Caco-2 (cell line): ENCODE data around the gene ARFIP1. TPM values are rescaled to one million over a fixed set of nuclear protein-coding genes. Genes with fewer than 3 reads are reported as not detected.
"Not testable (repeated sequence)": the region's sequence is repeated elsewhere in the genome, so short reads cannot be mapped to it uniquely, and the experiment has no call there.

ENCODE experiments used
- BruUV-seq: library from RNA; stranded (reverse); fragments of 400-500 nt; replicated peaks from 2 replicates; lab custom pipeline; 2021; lab: Mats Ljungman, UMichigan
- CTCF ChIA-PET: fragments of 300-600 bp; sonication (Branson Sonifier 250); formaldehyde crosslinking; loops from one replicate; lab custom pipeline; 2022; ENCODE audit warnings: antibody characterized with exemption; lab: Charles Lee
- POLR2A ChIA-PET: fragments of 300-600 bp; sonication (Branson Sonifier 250); formaldehyde crosslinking; loops from one replicate; lab custom pipeline; 2022; ENCODE audit warnings: antibody characterized with exemption; lab: Charles Lee
- DNase-seq, 2 experiments: peaks; one replicate each; pipeline versions ENCODE4 v3.0.0 to v3.0.0-alpha.2; 2020 to 2022
- H3K27me3 ChIP-seq: replicated peaks from 2 replicates; pipeline ENCODE4 v1.6.0; 2011; ENCODE audit warnings: low read length; ENCODE audit not compliant: control insufficient read depth, insufficient read depth
- H3K36me3 ChIP-seq: 2 replicates; pipeline ENCODE4 v1.5.1; 2011; ENCODE audit warnings: low read length; ENCODE audit not compliant: control insufficient read depth, insufficient read depth
- H3K4me1 ChIP-seq: fragments of 250-450 bp; sonication (Bioruptor Pico); 2 replicates; pipeline ENCODE4 v1.5.1; 2020; ENCODE audit warnings: mild to moderate bottlenecking
- H3K4me3 ChIP-seq: 2 replicates; pipeline ENCODE4 v1.5.1; 2011; ENCODE audit warnings: low read depth, mild to moderate bottlenecking, control low read depth, low read length
- H3K9me3 ChIP-seq: fragments of 250-450 bp; sonication (Bioruptor Pico); 2 replicates; pipeline ENCODE4 v1.5.1; 2020; ENCODE audit warnings: mild to moderate bottlenecking, moderate library complexity
- H3K27ac Mint-ChIP-seq: one replicate; pipeline ENCODE4 v1.8.0; 2022; ENCODE audit warnings: mixed read lengths; ENCODE audit not compliant: unreplicated experiment
- H3K27me3 Mint-ChIP-seq: one replicate; pipeline ENCODE4 v1.8.0; 2022; ENCODE audit warnings: mixed read lengths; ENCODE audit not compliant: insufficient read depth, unreplicated experiment
- H3K36me3 Mint-ChIP-seq: one replicate; pipeline ENCODE4 v1.8.0; 2022; ENCODE audit warnings: mild to moderate bottlenecking, mixed read lengths; ENCODE audit not compliant: insufficient read depth, unreplicated experiment
- H3K4me1 Mint-ChIP-seq: one replicate; pipeline ENCODE4 v1.8.0; 2022; ENCODE audit warnings: low read depth, mixed read lengths; ENCODE audit not compliant: unreplicated experiment
- H3K4me3 Mint-ChIP-seq: one replicate; pipeline ENCODE4 v1.8.0; 2022; ENCODE audit warnings: mild to moderate bottlenecking, moderate library complexity, mixed read lengths; ENCODE audit not compliant: unreplicated experiment
- H3K9me3 Mint-ChIP-seq: one replicate; pipeline ENCODE4 v1.8.0; 2022; ENCODE audit warnings: mixed read lengths; ENCODE audit not compliant: unreplicated experiment
- CTCF ChIP-seq, 2 experiments: fragments of 200-600 bp in 1 of 2; IDR thresholded peaks; 1 replicate in 1 of 2; 2 replicates in 1 of 2; pipeline versions ENCODE4 v1.5.1 to v1.8.0; 2011 to 2022; ENCODE audit warnings: antibody characterized with exemption in 1 of 2, control low read depth in 1 of 2, inconsistent platforms in 1 of 2, low read depth in 1 of 2, low read length in 1 of 2, mild to moderate bottlenecking in 1 of 2, moderate library complexity in 1 of 2; ENCODE audit not compliant: insufficient read depth in 1 of 2, severe bottlenecking in 1 of 2, unreplicated experiment in 1 of 2
- intact Hi-C: fragments of 100-400 bp; cut with micrococcal nuclease; formaldehyde crosslinking; loops from one replicate; pipeline ENCODE4 v1.10.0; 2022; ENCODE audit not compliant: unreplicated experiment
- total RNA-seq: library from RNA; stranded (reverse); gene quantifications from 2 replicates; pipeline ENCODE4 v1.2.3, GENCODE V29; 2022

The ARFIP1 gene
- total RNA-seq, 1 experiment from 2014 or later: 31.9 TPM

- BruUV-seq: no TSS peak
- Histone ChIP-seq H3K27me3 (no peaks in the 10 kb centered on the region), H3K4me1 (no peaks in the 10 kb centered on the region), H3K9me3 (no peaks in the 10 kb centered on the region), H3K4me3 (no peak overlapping the region), H3K36me3 (no peaks in the 10 kb centered on the region; the same call in 1 of the 2 replicates)
- intact Hi-C loops: no loop called here
- no peak overlapping the region for H3K27ac Mint-ChIP-seq
- peaks cover 10% of the 10 kb centered on the region for H3K36me3 Mint-ChIP-seq
- ChIA-PET POLR2A (no interaction called here), CTCF (interaction anchor here (0.7 kb wide), 1 partner anchor 86 kb away, joined by 4 read pairs; no protein-coding TSS in a partner anchor)
- DNase-seq: no peak
- no peaks in the 10 kb centered on the region for H3K4me1 Mint-ChIP-seq
- no peak overlapping the region for H3K4me3 Mint-ChIP-seq
- TF ChIP-seq CTCF (IDR thresholded peaks at IDR 0.05; ENCODE audit: insufficient read depth in 1 of 2, low read depth in 1 of 2, low read length in 1 of 2, severe bottlenecking in 1 of 2, unreplicated experiment in 1 of 2): no peak
- H3K9me3 Mint-ChIP-seq: no peaks in the 10 kb centered on the region
- H3K27me3 Mint-ChIP-seq: no peaks in the 10 kb centered on the region
Measured at GRCh38 chr4:152896811-152897210, 117.1 kb downstream of the ARFIP1 start.

GRCh38 chr4:152898133-152898532, 118.4 kb downstream of the ARFIP1 start:
- H3K36me3 Mint-ChIP-seq, H3K4me3 ChIP-seq, H3K27me3 Mint-ChIP-seq, H3K36me3 ChIP-seq, H3K27me3 ChIP-seq, intact Hi-C loops, H3K4me1 ChIP-seq, DNase-seq, H3K4me3 Mint-ChIP-seq, H3K9me3 ChIP-seq, H3K4me1 Mint-ChIP-seq, H3K9me3 Mint-ChIP-seq, CTCF ChIA-PET, H3K27ac Mint-ChIP-seq, POLR2A ChIA-PET, BruUV-seq: not testable (repeated sequence)

GRCh38 chr4:152898606-152899005, 118.9 kb downstream of the ARFIP1 start:
- H3K4me1 Mint-ChIP-seq: no peaks in the 10 kb centered on the region
- no TSS peak for BruUV-seq
- no peaks in the 10 kb centered on the region for H3K9me3 ChIP-seq

More at GRCh38 chr4:152898606-152899005, 118.9 kb downstream of the ARFIP1 start:
- intact Hi-C loops: no loop called here
- Mint-ChIP-seq H3K36me3 (no peaks in the 10 kb centered on the region), H3K4me3 (no peak overlapping the region), H3K27me3 (no peaks in the 10 kb centered on the region), H3K9me3 (no peaks in the 10 kb centered on the region), H3K27ac (no peak overlapping the region)
- ChIA-PET POLR2A (no interaction called here), CTCF (no interaction called here)
- Histone ChIP-seq H3K4me3 (no peak overlapping the region), H3K27me3 (no peaks in the 10 kb centered on the region), H3K4me1 (no peaks in the 10 kb centered on the region), H3K36me3 (no peaks in the 10 kb centered on the region; the same call in 1 of the 2 replicates)
- DNase-seq: no peak
- TF ChIP-seq CTCF (IDR thresholded peaks at IDR 0.05; ENCODE audit: insufficient read depth in 1 of 2, low read depth in 1 of 2, low read length in 1 of 2, severe bottlenecking in 1 of 2, unreplicated experiment in 1 of 2): no peak
